NCI-H345 treated with DMSO at 0.1 percent for 48 hours (cell line): ENCODE measurements around the gene RRAGC.
"Not testable (repeated sequence)": the region's sequence is repeated elsewhere in the genome, so short reads cannot be mapped to it uniquely, and the experiment has no call there.

Source experiments
- DNase-seq: peaks from one replicate; lab custom pipeline; 2025; ENCODE audit not compliant: unreplicated experiment; lab: John Stamatoyannopoulos, UW

Gene RRAGC

GRCh38 chr1:38858833-38859560 lies 575 bp downstream of the RRAGC start:
- no peak for DNase-seq

- no peak for DNase-seq
These were observed 6.8 kb downstream of the RRAGC start for GRCh38 chr1:38852780-38853179.

GRCh38 chr1:38848071-38848470 lies 11.5 kb downstream of the RRAGC start:
- no peak for DNase-seq

- no peak for DNase-seq
These were observed 13.4 kb downstream of the RRAGC start for GRCh38 chr1:38846210-38846609.

GRCh38 chr1:38845088-38845487 lies 14.5 kb downstream of the RRAGC start:
- not testable (repeated sequence) for DNase-seq

GRCh38 chr1:38840281-38840680 lies 19.3 kb downstream of the RRAGC start:
- DNase-seq, result no peak

GRCh38 chr1:38839363-38839762 lies 20.2 kb downstream of the RRAGC start:
- no peak for DNase-seq

GRCh38 chr1:38836316-38836715 lies 23.3 kb downstream of the RRAGC start:
- DNase-seq, result not testable (repeated sequence)

- peak; percentile 80 for DNase-seq
These were observed 24.4 kb downstream of the RRAGC start for GRCh38 chr1:38834937-38835827.

GRCh38 chr1:38834221-38834782 lies 25.3 kb downstream of the RRAGC start:
- DNase-seq, result no peak

- DNase-seq, result no peak
These were observed 26.4 kb downstream of the RRAGC start for GRCh38 chr1:38833146-38833545.

GRCh38 chr1:38832370-38832734 lies 27.2 kb downstream of the RRAGC start:
- DNase-seq, result no peak

GRCh38 chr1:38831731-38832369 lies 27.7 kb downstream of the RRAGC start:
- DNase-seq, result no peak

GRCh38 chr1:38829368-38829767 lies 30.2 kb downstream of the RRAGC start:
- DNase-seq, result no peak

GRCh38 chr1:38827318-38827717 lies 32.3 kb downstream of the RRAGC start:
- DNase-seq, result no peak

- no peak for DNase-seq
These were observed 32.7 kb downstream of the RRAGC start for GRCh38 chr1:38826886-38827285.

GRCh38 chr1:38826262-38826661 lies 33.3 kb downstream of the RRAGC start:
- DNase-seq, result no peak

- DNase-seq, result no peak
These were observed 38.7 kb downstream of the RRAGC start for GRCh38 chr1:38820860-38821259.

GRCh38 chr1:38819516-38819915 lies 40.1 kb downstream of the RRAGC start:
- DNase-seq, result no peak

GRCh38 chr1:38819040-38819439 lies 40.5 kb downstream of the RRAGC start:
- DNase-seq, result no peak

GRCh38 chr1:38818175-38818976 lies 41.2 kb downstream of the RRAGC start:
- DNase-seq, result no peak
